ENCODE measurements around the gene ACACA. TPM values are rescaled to one million over a fixed set of nuclear protein-coding genes. Genes with fewer than 3 reads are reported as not detected.

ACACA gene
- total and polyA plus RNA-seq, 9 of the 15 experiments (the other 6 are each of a cell fraction or from before 2014, with no cell fraction given), result 35.9 to 135 (median 88.4) TPM

DNA sequence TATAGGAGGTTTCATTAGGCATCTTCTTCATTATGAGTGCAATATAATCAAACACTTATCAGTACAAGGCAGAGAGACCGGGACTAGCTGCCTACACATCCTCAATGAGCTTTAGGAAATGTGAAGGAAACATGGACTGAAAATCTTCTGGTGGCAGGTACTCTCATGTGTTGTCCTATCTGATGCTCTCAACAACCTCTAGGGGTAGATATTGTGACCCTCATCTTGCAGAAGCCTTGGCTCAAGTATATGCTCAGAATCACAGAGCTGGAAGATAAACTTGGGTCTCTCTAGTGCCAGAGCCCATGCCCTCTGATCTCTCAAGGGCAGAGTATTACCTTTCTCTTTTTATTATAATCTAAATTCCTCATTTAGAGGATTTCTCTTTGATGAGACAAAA is 212.4 kb downstream of the ACACA start:
- no peaks in the 10 kb centered on the region for H4K20me1 ChIP-seq (replicated peaks; ENCODE audit: control insufficient read depth, insufficient read depth, low read length)
- TF ChIP-seq, protein P1, sequence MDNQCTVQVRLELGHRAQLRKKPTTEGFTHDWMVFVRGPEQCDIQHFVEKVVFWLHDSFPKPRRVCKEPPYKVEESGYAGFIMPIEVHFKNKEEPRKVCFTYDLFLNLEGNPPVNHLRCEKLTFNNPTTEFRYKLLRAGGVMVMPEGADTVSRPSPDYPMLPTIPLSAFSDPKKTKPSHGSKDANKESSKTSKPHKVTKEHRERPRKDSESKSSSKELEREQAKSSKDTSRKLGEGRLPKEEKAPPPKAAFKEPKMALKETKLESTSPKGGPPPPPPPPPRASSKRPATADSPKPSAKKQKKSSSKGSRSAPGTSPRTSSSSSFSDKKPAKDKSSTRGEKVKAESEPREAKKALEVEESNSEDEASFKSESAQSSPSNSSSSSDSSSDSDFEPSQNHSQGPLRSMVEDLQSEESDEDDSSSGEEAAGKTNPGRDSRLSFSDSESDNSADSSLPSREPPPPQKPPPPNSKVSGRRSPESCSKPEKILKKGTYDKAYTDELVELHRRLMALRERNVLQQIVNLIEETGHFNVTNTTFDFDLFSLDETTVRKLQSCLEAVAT (IDR thresholded peaks at IDR 0.05), result no peak
- TF ChIP-seq, protein P2, sequence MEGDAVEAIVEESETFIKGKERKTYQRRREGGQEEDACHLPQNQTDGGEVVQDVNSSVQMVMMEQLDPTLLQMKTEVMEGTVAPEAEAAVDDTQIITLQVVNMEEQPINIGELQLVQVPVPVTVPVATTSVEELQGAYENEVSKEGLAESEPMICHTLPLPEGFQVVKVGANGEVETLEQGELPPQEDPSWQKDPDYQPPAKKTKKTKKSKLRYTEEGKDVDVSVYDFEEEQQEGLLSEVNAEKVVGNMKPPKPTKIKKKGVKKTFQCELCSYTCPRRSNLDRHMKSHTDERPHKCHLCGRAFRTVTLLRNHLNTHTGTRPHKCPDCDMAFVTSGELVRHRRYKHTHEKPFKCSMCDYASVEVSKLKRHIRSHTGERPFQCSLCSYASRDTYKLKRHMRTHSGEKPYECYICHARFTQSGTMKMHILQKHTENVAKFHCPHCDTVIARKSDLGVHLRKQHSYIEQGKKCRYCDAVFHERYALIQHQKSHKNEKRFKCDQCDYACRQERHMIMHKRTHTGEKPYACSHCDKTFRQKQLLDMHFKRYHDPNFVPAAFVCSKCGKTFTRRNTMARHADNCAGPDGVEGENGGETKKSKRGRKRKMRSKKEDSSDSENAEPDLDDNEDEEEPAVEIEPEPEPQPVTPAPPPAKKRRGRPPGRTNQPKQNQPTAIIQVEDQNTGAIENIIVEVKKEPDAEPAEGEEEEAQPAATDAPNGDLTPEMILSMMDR (IDR thresholded peaks at IDR 0.05 in 2 of 3, conservative IDR thresholded peaks at IDR 0.05 in 1 of 3; ENCODE audit: insufficient read depth in 2 of 3, low read depth in 1 of 3, low read length in 3 of 3), result 0 out of 6 replicates have a peak, but pooled peaks of 1 of the 3 experiments have one; percentile 4
- TF ChIP-seq, protein P3, sequence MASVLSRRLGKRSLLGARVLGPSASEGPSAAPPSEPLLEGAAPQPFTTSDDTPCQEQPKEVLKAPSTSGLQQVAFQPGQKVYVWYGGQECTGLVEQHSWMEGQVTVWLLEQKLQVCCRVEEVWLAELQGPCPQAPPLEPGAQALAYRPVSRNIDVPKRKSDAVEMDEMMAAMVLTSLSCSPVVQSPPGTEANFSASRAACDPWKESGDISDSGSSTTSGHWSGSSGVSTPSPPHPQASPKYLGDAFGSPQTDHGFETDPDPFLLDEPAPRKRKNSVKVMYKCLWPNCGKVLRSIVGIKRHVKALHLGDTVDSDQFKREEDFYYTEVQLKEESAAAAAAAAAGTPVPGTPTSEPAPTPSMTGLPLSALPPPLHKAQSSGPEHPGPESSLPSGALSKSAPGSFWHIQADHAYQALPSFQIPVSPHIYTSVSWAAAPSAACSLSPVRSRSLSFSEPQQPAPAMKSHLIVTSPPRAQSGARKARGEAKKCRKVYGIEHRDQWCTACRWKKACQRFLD (CRISPR knock-in tag; IDR thresholded peaks at IDR 0.05), result no peak
- TF ChIP-seq JUNB (CRISPR knock-in tag; conservative IDR thresholded peaks at IDR 0.05), result no peak
- no peak for TF ChIP-seq ZNF384 (IDR thresholded peaks at IDR 0.05; ENCODE audit: low read depth, low read length)
- no peak for TF ChIP-seq KAT2B (IDR thresholded peaks at IDR 0.05; ENCODE audit: low read depth, low read length)
- no peak for TF ChIP-seq GATAD2B (IDR thresholded peaks at IDR 0.05; ENCODE audit: borderline replicate concordance)
- no peak for TF ChIP-seq HEY1 (CRISPR knock-in tag; IDR thresholded peaks at IDR 0.05; ENCODE audit: borderline replicate concordance)
- no peak overlapping the region for H3K4me3 ChIP-seq
- H3K4me2 ChIP-seq (ENCODE audit: insufficient read depth, low read length), result no peak overlapping the region
- H3K9me3 ChIP-seq (replicated peaks; ENCODE audit: control insufficient read depth, insufficient read depth, low read depth, low read length), result no peaks in the 10 kb centered on the region
- no peak overlapping the region for H3K9ac ChIP-seq (ENCODE audit: insufficient read depth in 1 of 2, low read depth in 2 of 2, low read length in 2 of 2)
- no peak for DNase-seq (ENCODE audit: extremely low read depth in 1 of 4, low spot score in 3 of 4)
- POLR2A ChIA-PET, result interaction anchor here (0.8 kb wide), 1 partner anchor 79 kb away, joined by 3 read pairs; no protein-coding TSS in a partner anchor
- no peaks in the 10 kb centered on the region for H3K9me1 ChIP-seq (ENCODE audit: control insufficient read depth, insufficient read depth, low read length)
- BruUV-seq (replicated peaks), result no TSS peak
- CTCF ChIA-PET (ENCODE audit: low intra/inter-chr PET ratio), result no interaction called here
- ATAC-seq, result no peak; the same call in 2 of the 3 replicates
- H2AFZ ChIP-seq (ENCODE audit: low read depth, low read length), result no peak overlapping the region
- in situ Hi-C loops (cut with MboI), result no loop called here
- no peak for FAIRE-seq
- no peaks in the 10 kb centered on the region for H3K79me2 ChIP-seq (ENCODE audit: control insufficient read depth, insufficient read depth, low read length)
- no peaks in the 10 kb centered on the region for H3K27me3 ChIP-seq (ENCODE audit: control insufficient read depth in 2 of 2, insufficient read depth in 2 of 2, low read length in 2 of 2)
- H3K27ac ChIP-seq (ENCODE audit: extremely low read depth, low read depth, low read length), result no peak overlapping the region
- intact Hi-C loops (cut with micrococcal nuclease), result no loop called here
- H3K36me3 ChIP-seq (ENCODE audit: control insufficient read depth, insufficient read depth, low read length), result peaks cover 88% of the 10 kb centered on the region
- no peaks in the 10 kb centered on the region for H3K4me1 ChIP-seq (replicated peaks in 1 of 2; ENCODE audit: control insufficient read depth in 2 of 2, insufficient read depth in 2 of 2, low read length in 2 of 2)
- 82% methylated on average over 1 of the region's 1 CpG for WGBS (ENCODE audit: insufficient coverage, low coverage, missing lambda C conversion rate)

Data from K562 (cell line).